ENCODE data around the gene IL4R. TPM values are rescaled to one million over a fixed set of nuclear protein-coding genes. Genes with fewer than 3 reads are reported as not detected.
A peak's percentile ranks its signal among the peaks of the same experiment; 100 is the strongest.
"Not testable (repeated sequence)": the region's sequence is repeated elsewhere in the genome, so short reads cannot be mapped to it uniquely, and the experiment has no call there.

The IL4R gene
- total RNA-seq, 3 donors from 2014 or later, result 18.7 to 53.4 (median 51.8) TPM

DNA sequence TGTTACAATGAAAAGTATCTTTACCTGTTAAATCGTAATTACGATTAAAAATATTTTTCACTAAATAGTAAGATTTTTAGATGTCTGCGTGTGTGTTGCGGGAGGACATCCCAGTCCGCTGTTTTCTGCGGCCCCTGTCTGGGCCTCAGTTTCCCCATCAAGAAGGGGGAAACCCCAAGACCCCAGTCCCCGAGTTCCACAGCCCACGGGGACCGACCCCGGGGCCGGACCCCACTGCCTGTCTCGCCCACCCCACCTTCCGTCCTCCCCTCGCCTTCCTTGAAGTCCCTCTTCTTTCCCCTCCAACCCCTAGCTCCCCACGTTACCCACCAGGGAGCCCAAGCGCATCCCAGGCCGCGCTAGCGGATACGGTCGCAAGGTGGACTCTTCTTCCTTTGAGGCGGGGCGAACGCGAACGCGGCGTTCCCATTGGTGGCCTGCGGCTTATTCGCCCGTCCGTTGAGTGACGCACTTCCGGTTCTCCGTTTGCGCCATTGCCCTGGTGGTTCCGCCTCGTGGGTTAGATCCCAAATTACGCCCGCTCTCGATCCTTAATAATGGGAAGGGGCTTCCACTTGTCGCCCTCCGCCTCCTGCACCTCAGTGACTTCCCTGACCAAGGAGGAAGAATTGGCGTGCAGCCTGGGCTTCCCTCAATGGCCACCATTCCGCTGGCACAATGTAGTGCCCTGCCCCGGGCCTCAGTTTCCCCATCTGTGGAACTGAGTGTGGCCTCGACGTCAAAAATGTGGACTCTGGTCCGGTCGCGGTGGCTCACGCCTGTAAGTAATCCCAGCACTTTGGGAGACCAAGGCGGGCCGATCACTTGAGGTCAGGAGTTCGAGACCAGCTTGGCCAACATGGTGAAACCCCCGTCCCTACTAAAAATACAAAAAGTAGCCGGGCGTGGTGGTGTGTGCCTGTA, 45.1 kb upstream of the IL4R start, which contains the start of gene NSMCE1:
TSS of gene NSMCE1 (minus strand) at position 397 of the 924 bp plus-strand sequence. CDS start 11,202 bp downstream, outside the sequence.
- peaks cover 0 to 4% of the 10 kb centered on the region in 2 donors for H3K4me1 ChIP-seq
- H3K27ac ChIP-seq, result peak within 1 kb of the TSS; percentile 85 to 93
- H3K27me3 ChIP-seq, result no peaks in the 10 kb centered on the region
- TF ChIP-seq, protein P1, sequence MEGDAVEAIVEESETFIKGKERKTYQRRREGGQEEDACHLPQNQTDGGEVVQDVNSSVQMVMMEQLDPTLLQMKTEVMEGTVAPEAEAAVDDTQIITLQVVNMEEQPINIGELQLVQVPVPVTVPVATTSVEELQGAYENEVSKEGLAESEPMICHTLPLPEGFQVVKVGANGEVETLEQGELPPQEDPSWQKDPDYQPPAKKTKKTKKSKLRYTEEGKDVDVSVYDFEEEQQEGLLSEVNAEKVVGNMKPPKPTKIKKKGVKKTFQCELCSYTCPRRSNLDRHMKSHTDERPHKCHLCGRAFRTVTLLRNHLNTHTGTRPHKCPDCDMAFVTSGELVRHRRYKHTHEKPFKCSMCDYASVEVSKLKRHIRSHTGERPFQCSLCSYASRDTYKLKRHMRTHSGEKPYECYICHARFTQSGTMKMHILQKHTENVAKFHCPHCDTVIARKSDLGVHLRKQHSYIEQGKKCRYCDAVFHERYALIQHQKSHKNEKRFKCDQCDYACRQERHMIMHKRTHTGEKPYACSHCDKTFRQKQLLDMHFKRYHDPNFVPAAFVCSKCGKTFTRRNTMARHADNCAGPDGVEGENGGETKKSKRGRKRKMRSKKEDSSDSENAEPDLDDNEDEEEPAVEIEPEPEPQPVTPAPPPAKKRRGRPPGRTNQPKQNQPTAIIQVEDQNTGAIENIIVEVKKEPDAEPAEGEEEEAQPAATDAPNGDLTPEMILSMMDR (IDR thresholded peaks at IDR 0.05), result peak; percentile 36 to 48 (median 39)
- TF ChIP-seq POLR2A (IDR thresholded peaks at IDR 0.05) (peak; percentile 81), POLR2AphosphoS5 (IDR thresholded peaks at IDR 0.05) (peak; percentile 84 to 97 (median 84))
- no peaks in the 10 kb centered on the region for H3K9me3 ChIP-seq
- H3K4me3 ChIP-seq, result peak within 1 kb of the TSS; percentile 70 to 90 (median 82)
- DNase-seq (ENCODE audit: low spot score in 2 of 2), result peak; percentile 94 to 99
- no peaks in the 10 kb centered on the region for H3K36me3 ChIP-seq
- intact Hi-C loops (cut with DNase I; ENCODE audit: low total_unique reads), result no loop called here

DNA sequence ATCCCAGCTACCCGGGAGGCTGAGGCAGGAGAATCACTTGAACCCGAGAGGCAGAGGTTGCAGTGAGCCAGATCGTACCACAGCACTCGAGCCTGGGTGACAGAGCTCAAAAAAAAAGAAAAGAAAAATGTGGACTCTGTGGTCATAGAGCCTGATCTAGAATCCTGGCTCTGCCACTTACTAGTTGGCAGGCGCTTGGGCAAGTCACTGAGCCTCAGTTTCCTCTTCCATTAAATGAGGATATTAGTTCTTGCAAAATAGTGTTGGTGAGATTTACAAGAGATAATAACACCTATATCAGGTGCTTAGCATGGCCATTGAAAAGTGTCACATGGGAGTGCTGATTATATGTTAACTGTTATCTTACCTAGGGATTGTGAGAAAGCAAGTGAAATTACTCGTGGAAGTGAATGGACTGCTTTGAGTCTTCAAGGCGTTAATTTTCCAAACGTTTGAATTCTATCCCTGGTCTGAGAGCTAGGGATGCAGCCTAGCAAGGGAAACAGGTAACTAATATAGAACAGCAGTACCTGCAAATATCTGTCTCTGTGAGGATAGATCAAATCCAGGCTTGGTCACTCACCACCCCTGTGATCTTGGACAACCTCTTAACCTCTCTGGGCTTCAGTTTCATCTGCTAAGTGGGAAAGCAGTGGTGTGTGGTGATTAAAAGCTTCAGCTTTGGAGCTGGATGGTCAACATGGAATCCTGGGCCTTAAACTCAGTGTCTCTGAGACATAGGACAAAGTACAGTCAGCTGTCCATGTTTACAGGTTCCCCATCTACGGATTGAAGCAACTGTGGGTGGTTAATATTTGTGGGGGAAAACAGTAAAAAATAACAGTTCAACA, 44.2 kb upstream of the IL4R start:
- H3K4me3 ChIP-seq, result peak overlapping the region; percentile 70 to 90 (median 82)
- intact Hi-C loops (cut with DNase I; ENCODE audit: low total_unique reads), result no loop called here
- TF ChIP-seq POLR2AphosphoS5 (IDR thresholded peaks at IDR 0.05) (no peak), POLR2A (IDR thresholded peaks at IDR 0.05) (no peak)
- TF ChIP-seq, protein P1 (IDR thresholded peaks at IDR 0.05), result no peak
- peaks cover 0 to 4% of the 10 kb centered on the region in 2 donors for H3K4me1 ChIP-seq
- no peaks in the 10 kb centered on the region for H3K27me3 ChIP-seq
- DNase-seq (ENCODE audit: low spot score in 2 of 2), result no peak
- H3K27ac ChIP-seq, result peak overlapping the region; percentile 85 to 93
- H3K36me3 ChIP-seq, result no peaks in the 10 kb centered on the region
- no peaks in the 10 kb centered on the region for H3K9me3 ChIP-seq

DNA sequence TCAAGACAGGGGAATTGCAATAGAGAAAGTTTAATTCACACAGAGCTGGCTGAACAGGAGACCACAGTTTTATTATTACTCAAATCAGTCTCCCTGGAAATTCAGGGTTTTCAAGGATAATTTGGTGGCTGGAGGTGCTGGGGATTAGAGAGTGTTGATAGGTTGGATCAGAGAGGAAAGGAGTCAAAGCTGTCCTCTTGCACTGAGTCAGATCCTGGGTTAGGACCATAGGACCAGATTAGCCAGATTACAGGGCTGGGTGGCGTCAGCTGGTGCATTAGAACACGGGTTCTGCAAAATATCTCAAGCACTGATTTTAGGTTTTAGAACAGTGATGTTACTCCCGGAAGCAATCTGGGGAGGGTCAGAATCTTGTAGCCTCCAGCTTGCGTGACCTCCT, 43.4 kb upstream of the IL4R start:
- Histone ChIP-seq H3K27ac (no peak overlapping the region), H3K9me3 (no peaks in the 10 kb centered on the region), H3K4me1 (peaks cover 0 to 4% of the 10 kb centered on the region in 2 donors), H3K27me3 (no peaks in the 10 kb centered on the region), H3K4me3 (no peak overlapping the region), H3K36me3 (no peaks in the 10 kb centered on the region)
- DNase-seq (ENCODE audit: low spot score in 2 of 2), result no peak
- intact Hi-C loops (cut with DNase I; ENCODE audit: low total_unique reads), result no loop called here
- TF ChIP-seq, protein P1 (IDR thresholded peaks at IDR 0.05), result no peak
- TF ChIP-seq POLR2AphosphoS5 (IDR thresholded peaks at IDR 0.05), result no peak
- no peak for TF ChIP-seq POLR2A (IDR thresholded peaks at IDR 0.05)

DNA sequence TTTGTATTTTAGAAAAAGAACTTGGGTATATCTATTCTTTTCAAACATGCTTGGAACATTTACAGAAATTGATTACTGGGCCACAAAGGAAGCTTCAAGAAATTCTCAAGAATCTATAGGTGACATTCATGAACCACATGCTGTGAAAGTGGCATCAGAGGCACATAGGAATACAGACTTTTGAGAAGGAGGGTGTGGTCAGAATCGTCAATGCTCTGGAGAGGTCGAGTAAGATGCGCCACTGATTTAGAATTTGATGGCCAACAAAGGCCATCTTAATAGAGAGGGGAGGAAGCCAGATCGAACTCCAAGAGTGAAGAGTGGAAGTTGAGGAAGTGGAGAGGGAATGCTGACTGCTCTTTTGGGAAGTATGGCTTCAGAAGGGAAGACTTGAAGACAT, 41.7 kb upstream of the IL4R start:
- Histone ChIP-seq H3K4me3 (no peak overlapping the region), H3K4me1 (peaks cover 0 to 4% of the 10 kb centered on the region in 2 donors), H3K36me3 (no peaks in the 10 kb centered on the region), H3K27me3 (no peaks in the 10 kb centered on the region), H3K9me3 (no peaks in the 10 kb centered on the region), H3K27ac (no peak overlapping the region)
- no peak for DNase-seq (ENCODE audit: low spot score in 2 of 2)
- intact Hi-C loops (cut with DNase I; ENCODE audit: low total_unique reads), result no loop called here
- TF ChIP-seq POLR2A (IDR thresholded peaks at IDR 0.05) (no peak), POLR2AphosphoS5 (IDR thresholded peaks at IDR 0.05) (no peak)
- TF ChIP-seq, protein P1 (IDR thresholded peaks at IDR 0.05), result no peak

DNA sequence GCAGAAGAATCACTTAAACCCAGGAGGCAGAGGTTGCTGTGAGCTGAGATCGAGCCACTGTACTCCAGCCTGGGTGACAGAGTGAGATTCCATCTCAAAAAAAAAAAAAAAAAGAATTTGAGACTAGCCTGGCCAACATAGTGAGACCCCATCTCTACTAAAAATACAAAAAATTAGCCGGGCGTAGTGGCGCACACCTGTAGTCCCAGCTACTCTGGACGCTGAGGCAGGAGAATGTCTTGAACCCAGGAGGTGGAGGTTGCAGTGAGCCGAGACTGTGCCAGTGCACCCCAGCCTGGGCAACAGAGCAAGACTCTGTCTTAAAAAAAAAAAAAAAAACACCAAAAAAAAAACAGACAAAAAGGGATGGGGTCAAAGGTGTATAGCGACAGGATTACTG, 41.1 kb upstream of the IL4R start:
- intact Hi-C loops (cut with DNase I; ENCODE audit: low total_unique reads); H3K27me3 ChIP-seq; H3K4me1 ChIP-seq; H3K36me3 ChIP-seq; H3K4me3 ChIP-seq; H3K9me3 ChIP-seq; DNase-seq (ENCODE audit: low spot score in 2 of 2); H3K27ac ChIP-seq: not testable (repeated sequence)
